Inflammatory macrophage treated with lipopolysaccharide for 4 hours (primary cell): ENCODE results near the gene RSRC2.
"Not testable (repeated sequence)": the region's sequence is repeated elsewhere in the genome, so short reads cannot be mapped to it uniquely, and the experiment has no call there.

Experiments used
- DNase-seq: peaks from one replicate; pipeline ENCODE4 v3.0.0-alpha.2; 2020

RSRC2 gene

GRCh38 chr12:122517877-122518276 lies 8.9 kb downstream of the RSRC2 start:
- DNase-seq = no peak

- DNase-seq = no peak
Observed at GRCh38 chr12:122516544-122517361, 10.0 kb downstream of the RSRC2 start.

- no peak for DNase-seq
Observed at GRCh38 chr12:122515275-122515674, 11.5 kb downstream of the RSRC2 start.

- DNase-seq = no peak
Observed at GRCh38 chr12:122513660-122514059, 13.1 kb downstream of the RSRC2 start.

GRCh38 chr12:122513028-122513427 lies 13.7 kb downstream of the RSRC2 start:
- not testable (repeated sequence) for DNase-seq

- no peak for DNase-seq
Observed at GRCh38 chr12:122508163-122508562, 18.6 kb downstream of the RSRC2 start.

- no peak for DNase-seq
Observed at GRCh38 chr12:122506393-122506938, 20.3 kb downstream of the RSRC2 start.

- peak; percentile 30 for DNase-seq
Observed at GRCh38 chr12:122505419-122506051, 21.2 kb downstream of the RSRC2 start.

- DNase-seq = no peak
Observed at GRCh38 chr12:122503783-122504590, 22.7 kb downstream of the RSRC2 start.

- DNase-seq = no peak
Observed at GRCh38 chr12:122503147-122503751, 23.5 kb downstream of the RSRC2 start.

- DNase-seq = peak; percentile 81
Observed at GRCh38 chr12:122501489-122501989, 25.2 kb downstream of the RSRC2 start.

GRCh38 chr12:122500685-122501488 lies 25.8 kb downstream of the RSRC2 start, which contains the start of gene ZCCHC8:
ZCCHC8 (minus strand) TSS chr12:122500932; CDS start chr12:122500840, 92 bp downstream.
- peak; percentile 99 for DNase-seq

GRCh38 chr12:122499991-122500684 lies 26.6 kb downstream of the RSRC2 start:
- DNase-seq = peak; percentile 59

- no peak for DNase-seq
Observed at GRCh38 chr12:122495258-122495657, 31.5 kb downstream of the RSRC2 start.

- DNase-seq = not testable (repeated sequence)
Observed at GRCh38 chr12:122493222-122493621, 33.5 kb downstream of the RSRC2 start.

- no peak for DNase-seq
Observed at GRCh38 chr12:122491991-122492390, 34.7 kb downstream of the RSRC2 start.

- no peak for DNase-seq
Observed at GRCh38 chr12:122489038-122489437, 37.7 kb downstream of the RSRC2 start.

- not testable (repeated sequence) for DNase-seq
Observed at GRCh38 chr12:122487807-122488206, 38.9 kb downstream of the RSRC2 start.

- no peak for DNase-seq
Observed at GRCh38 chr12:122486805-122487426, 39.8 kb downstream of the RSRC2 start.

GRCh38 chr12:122486360-122486759 lies 40.4 kb downstream of the RSRC2 start:
- DNase-seq = not testable (repeated sequence)
